ENCODE measurements around the gene PCGF6.
"Not testable (repeated sequence)": the region's sequence is repeated elsewhere in the genome, so short reads cannot be mapped to it uniquely, and the experiment has no call there.

PCGF6 gene

GRCh38 chr10:103350517-103351260, at the start of gene PCGF6:
Gene PCGF6 (minus strand): TSS chr10:103351140. CDS start chr10:103351066, 74 bp downstream.
- DNase-seq: peak; percentile 78

- DNase-seq: no peak
Observed at GRCh38 chr10:103397191-103397825, 46.4 kb upstream of the PCGF6 start.

- DNase-seq: no peak
Observed at GRCh38 chr10:103396789-103397087, 45.8 kb upstream of the PCGF6 start.

- DNase-seq: peak; percentile 96
Observed at GRCh38 chr10:103396067-103396788, 45.3 kb upstream of the PCGF6 start, which contains the start of the genes ATP5MK and PDCD11. Gene ATP5MK (minus strand): TSS chr10:103396475. CDS start chr10:103392457, 4,018 bp downstream. Gene PDCD11 (plus strand): TSS chr10:103396626. CDS start chr10:103398427, 1,801 bp downstream.

GRCh38 chr10:103395754-103396066, 44.8 kb upstream of the PCGF6 start:
- DNase-seq: no peak

- no peak for DNase-seq
Observed at GRCh38 chr10:103394180-103394579, 43.2 kb upstream of the PCGF6 start.

- DNase-seq: no peak
Observed at GRCh38 chr10:103382769-103383168, 31.8 kb upstream of the PCGF6 start.

- DNase-seq: no peak
Observed at GRCh38 chr10:103374263-103374662, 23.3 kb upstream of the PCGF6 start.

- no peak for DNase-seq
Observed at GRCh38 chr10:103373544-103373943, 22.6 kb upstream of the PCGF6 start.

- peak; percentile 90 for DNase-seq
Observed at GRCh38 chr10:103367782-103368518, 17.0 kb upstream of the PCGF6 start, which contains the start of gene TAF5. Gene TAF5 (plus strand): TSS chr10:103367976. CDS start chr10:103367990, 14 bp downstream.

GRCh38 chr10:103367379-103367781, 16.4 kb upstream of the PCGF6 start:
- no peak for DNase-seq

GRCh38 chr10:103360791-103361190, 9.9 kb upstream of the PCGF6 start:
- DNase-seq: not testable (repeated sequence)

- not testable (repeated sequence) for DNase-seq
Observed at GRCh38 chr10:103359493-103359892, 8.6 kb upstream of the PCGF6 start.

- DNase-seq: no peak
Observed at GRCh38 chr10:103355906-103356599, 5.1 kb upstream of the PCGF6 start.

GRCh38 chr10:103354567-103354966, 3.6 kb upstream of the PCGF6 start:
- DNase-seq: not testable (repeated sequence)

- DNase-seq: no peak
Observed at GRCh38 chr10:103353281-103353680, 2.3 kb upstream of the PCGF6 start.

- no peak for DNase-seq
Observed at GRCh38 chr10:103350175-103350516, 794 bp downstream of the PCGF6 start.

- no peak for DNase-seq
Observed at GRCh38 chr10:103336370-103336769, 14.6 kb downstream of the PCGF6 start.

GRCh38 chr10:103334567-103334966, 16.4 kb downstream of the PCGF6 start:
- no peak for DNase-seq

- no peak for DNase-seq
Observed at GRCh38 chr10:103333934-103334520, 16.9 kb downstream of the PCGF6 start.

- DNase-seq: no peak
Observed at GRCh38 chr10:103327906-103328305, 23.0 kb downstream of the PCGF6 start.

- no peak for DNase-seq
Observed at GRCh38 chr10:103316087-103316486, 34.9 kb downstream of the PCGF6 start.

Data from CD4-positive, alpha-beta T cell treated with Interleukin-17A for 4 hours (primary cell).